ENCODE results near the gene ITPRIPL1.
A peak's percentile ranks its signal among the peaks of the same experiment; 100 is the strongest.

GRCh38 chr2:96342085-96342484 lies 17.0 kb downstream of the ITPRIPL1 start:
- TF ChIP-seq, protein P1, sequence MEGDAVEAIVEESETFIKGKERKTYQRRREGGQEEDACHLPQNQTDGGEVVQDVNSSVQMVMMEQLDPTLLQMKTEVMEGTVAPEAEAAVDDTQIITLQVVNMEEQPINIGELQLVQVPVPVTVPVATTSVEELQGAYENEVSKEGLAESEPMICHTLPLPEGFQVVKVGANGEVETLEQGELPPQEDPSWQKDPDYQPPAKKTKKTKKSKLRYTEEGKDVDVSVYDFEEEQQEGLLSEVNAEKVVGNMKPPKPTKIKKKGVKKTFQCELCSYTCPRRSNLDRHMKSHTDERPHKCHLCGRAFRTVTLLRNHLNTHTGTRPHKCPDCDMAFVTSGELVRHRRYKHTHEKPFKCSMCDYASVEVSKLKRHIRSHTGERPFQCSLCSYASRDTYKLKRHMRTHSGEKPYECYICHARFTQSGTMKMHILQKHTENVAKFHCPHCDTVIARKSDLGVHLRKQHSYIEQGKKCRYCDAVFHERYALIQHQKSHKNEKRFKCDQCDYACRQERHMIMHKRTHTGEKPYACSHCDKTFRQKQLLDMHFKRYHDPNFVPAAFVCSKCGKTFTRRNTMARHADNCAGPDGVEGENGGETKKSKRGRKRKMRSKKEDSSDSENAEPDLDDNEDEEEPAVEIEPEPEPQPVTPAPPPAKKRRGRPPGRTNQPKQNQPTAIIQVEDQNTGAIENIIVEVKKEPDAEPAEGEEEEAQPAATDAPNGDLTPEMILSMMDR (IDR thresholded peaks at IDR 0.05), result no peak
- peak in 1 of 2 experiments; percentile 30; a peak in 1 of 4 replicates for TF ChIP-seq EP300 (IDR thresholded peaks at IDR 0.05; ENCODE audit: borderline replicate concordance in 1 of 2, low read depth in 1 of 2, low read length in 1 of 2)
- no peak for TF ChIP-seq SIN3A (IDR thresholded peaks at IDR 0.05; ENCODE audit: borderline replicate concordance, low read depth, low read length)
- TF ChIP-seq, protein P2, sequence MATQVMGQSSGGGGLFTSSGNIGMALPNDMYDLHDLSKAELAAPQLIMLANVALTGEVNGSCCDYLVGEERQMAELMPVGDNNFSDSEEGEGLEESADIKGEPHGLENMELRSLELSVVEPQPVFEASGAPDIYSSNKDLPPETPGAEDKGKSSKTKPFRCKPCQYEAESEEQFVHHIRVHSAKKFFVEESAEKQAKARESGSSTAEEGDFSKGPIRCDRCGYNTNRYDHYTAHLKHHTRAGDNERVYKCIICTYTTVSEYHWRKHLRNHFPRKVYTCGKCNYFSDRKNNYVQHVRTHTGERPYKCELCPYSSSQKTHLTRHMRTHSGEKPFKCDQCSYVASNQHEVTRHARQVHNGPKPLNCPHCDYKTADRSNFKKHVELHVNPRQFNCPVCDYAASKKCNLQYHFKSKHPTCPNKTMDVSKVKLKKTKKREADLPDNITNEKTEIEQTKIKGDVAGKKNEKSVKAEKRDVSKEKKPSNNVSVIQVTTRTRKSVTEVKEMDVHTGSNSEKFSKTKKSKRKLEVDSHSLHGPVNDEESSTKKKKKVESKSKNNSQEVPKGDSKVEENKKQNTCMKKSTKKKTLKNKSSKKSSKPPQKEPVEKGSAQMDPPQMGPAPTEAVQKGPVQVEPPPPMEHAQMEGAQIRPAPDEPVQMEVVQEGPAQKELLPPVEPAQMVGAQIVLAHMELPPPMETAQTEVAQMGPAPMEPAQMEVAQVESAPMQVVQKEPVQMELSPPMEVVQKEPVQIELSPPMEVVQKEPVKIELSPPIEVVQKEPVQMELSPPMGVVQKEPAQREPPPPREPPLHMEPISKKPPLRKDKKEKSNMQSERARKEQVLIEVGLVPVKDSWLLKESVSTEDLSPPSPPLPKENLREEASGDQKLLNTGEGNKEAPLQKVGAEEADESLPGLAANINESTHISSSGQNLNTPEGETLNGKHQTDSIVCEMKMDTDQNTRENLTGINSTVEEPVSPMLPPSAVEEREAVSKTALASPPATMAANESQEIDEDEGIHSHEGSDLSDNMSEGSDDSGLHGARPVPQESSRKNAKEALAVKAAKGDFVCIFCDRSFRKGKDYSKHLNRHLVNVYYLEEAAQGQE (IDR thresholded peaks at IDR 0.05; ENCODE audit: low read depth, low read length), result no peak
- TF ChIP-seq GABPA (IDR thresholded peaks at IDR 0.05; ENCODE audit: low read depth), result no peak
- no peak for TF ChIP-seq ELF1 (IDR thresholded peaks at IDR 0.05)
- peak; percentile 72 for TF ChIP-seq NFIC (IDR thresholded peaks at IDR 0.05; ENCODE audit: borderline replicate concordance)
- TF ChIP-seq TAF1 (IDR thresholded peaks at IDR 0.05; ENCODE audit: borderline replicate concordance, low read depth, low read length), result no peak
- no peak for TF ChIP-seq POLR2AphosphoS5 (IDR thresholded peaks at IDR 0.05; ENCODE audit: low read depth, low read length)
- no peak for TF ChIP-seq EZH2phosphoT487 (IDR thresholded peaks at IDR 0.05; ENCODE audit: borderline replicate concordance, low read depth)
- no peak for TF ChIP-seq SMC3 (IDR thresholded peaks at IDR 0.05; ENCODE audit: low read depth, low read length)
